WERI-Rb-1 (cell line): ENCODE measurements around the gene KRTAP19-1.
"Not testable (repeated sequence)": the region's sequence is repeated elsewhere in the genome, so short reads cannot be mapped to it uniquely, and the experiment has no call there.

Experiments used
- DNase-seq: peaks from one replicate; pipeline ENCODE4 v3.0.0-alpha.2; 2020
- H3K27ac ChIP-seq: fragments of 250-450 bp; sonication (Bioruptor Pico); 2 replicates; pipeline ENCODE4 v1.5.1; 2020; ENCODE audit warnings: mild to moderate bottlenecking, moderate library complexity
- H3K27me3 ChIP-seq: fragments of 250-450 bp; sonication (Bioruptor Pico); 2 replicates; pipeline ENCODE4 v1.5.1; 2021; ENCODE audit warnings: mild to moderate bottlenecking, low read depth, moderate library complexity; ENCODE audit not compliant: insufficient read depth, severe bottlenecking
- H3K36me3 ChIP-seq: fragments of 250-450 bp; sonication (Bioruptor Pico); 2 replicates; pipeline ENCODE4 v1.5.1; 2020; ENCODE audit warnings: mild to moderate bottlenecking, moderate library complexity
- H3K4me3 ChIP-seq: 2 replicates; pipeline ENCODE4 v1.5.1; 2011; ENCODE audit warnings: low read depth, mild to moderate bottlenecking, control low read depth, low read length
- H3K9me3 ChIP-seq: fragments of 250-450 bp; sonication (Bioruptor Pico); 2 replicates; pipeline ENCODE4 v1.5.1; 2021; ENCODE audit warnings: mild to moderate bottlenecking, moderate library complexity; ENCODE audit not compliant: severe bottlenecking
- TF ChIP-seq, protein P1 (sequence below): IDR thresholded peaks from 2 replicates; pipeline ENCODE4 v1.5.1; 2011; ENCODE audit warnings: low read depth, mild to moderate bottlenecking, control low read depth, inconsistent platforms, low read length

KRTAP19-1 gene

DNA sequence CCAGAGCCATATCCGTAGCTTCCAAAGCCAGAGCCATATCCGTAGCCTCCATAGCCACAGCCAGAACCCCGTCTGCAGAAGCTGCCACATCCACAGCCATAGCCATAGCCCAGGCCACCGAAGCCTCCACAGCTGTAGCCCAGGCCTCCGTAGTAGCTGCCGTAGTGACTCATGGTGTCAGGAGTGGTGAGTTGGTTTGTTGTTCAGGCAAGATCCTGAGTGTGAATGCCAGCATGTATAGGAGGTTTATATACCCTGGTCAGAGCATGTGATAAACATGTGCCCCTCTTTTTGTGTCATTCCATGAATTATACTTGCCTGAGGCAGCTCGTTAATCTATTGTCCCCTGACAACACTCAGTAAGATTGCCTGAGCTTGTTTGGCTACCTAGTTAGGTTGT is at the start of gene KRTAP19-1:
Gene KRTAP19-1, minus strand, starts transcription at position 223 of the 400 bp plus-strand sequence. Its CDS starts 50 bp downstream, at position 173.
- Histone ChIP-seq H3K4me3 (no peak within 1 kb of the TSS), H3K36me3 (no peaks in the 10 kb centered on the region), H3K9me3 (no peaks in the 10 kb centered on the region), H3K27ac (no peak within 1 kb of the TSS), H3K27me3 (peaks cover 71% of the 10 kb centered on the region)
- no peak for DNase-seq
- TF ChIP-seq, protein P1, sequence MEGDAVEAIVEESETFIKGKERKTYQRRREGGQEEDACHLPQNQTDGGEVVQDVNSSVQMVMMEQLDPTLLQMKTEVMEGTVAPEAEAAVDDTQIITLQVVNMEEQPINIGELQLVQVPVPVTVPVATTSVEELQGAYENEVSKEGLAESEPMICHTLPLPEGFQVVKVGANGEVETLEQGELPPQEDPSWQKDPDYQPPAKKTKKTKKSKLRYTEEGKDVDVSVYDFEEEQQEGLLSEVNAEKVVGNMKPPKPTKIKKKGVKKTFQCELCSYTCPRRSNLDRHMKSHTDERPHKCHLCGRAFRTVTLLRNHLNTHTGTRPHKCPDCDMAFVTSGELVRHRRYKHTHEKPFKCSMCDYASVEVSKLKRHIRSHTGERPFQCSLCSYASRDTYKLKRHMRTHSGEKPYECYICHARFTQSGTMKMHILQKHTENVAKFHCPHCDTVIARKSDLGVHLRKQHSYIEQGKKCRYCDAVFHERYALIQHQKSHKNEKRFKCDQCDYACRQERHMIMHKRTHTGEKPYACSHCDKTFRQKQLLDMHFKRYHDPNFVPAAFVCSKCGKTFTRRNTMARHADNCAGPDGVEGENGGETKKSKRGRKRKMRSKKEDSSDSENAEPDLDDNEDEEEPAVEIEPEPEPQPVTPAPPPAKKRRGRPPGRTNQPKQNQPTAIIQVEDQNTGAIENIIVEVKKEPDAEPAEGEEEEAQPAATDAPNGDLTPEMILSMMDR: no peak

DNA sequence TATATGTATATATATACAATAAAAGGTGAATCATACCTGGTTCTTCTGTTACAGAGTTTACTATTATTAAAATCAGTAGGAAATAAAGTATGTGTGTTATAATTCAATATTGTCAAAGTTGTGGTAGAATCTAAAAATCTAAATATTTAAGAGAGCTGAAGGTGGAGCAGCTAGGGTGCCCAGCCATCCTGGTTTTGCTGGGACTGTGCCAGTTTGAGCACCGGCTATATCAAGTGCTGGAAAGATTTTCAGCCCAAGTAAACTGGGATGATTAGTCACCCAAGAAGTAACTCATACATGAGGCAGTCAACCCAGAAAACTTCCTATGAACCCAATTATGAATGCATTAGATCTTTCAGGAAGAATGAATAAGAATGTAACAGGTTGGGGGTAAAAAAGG is 38.7 kb upstream of the KRTAP19-1 start:
- Histone ChIP-seq H3K4me3 (no peak overlapping the region), H3K9me3 (no peaks in the 10 kb centered on the region), H3K36me3 (no peaks in the 10 kb centered on the region), H3K27me3 (peaks cover 80% of the 10 kb centered on the region), H3K27ac (no peak overlapping the region)
- DNase-seq: no peak
- TF ChIP-seq, protein P1: no peak

DNA sequence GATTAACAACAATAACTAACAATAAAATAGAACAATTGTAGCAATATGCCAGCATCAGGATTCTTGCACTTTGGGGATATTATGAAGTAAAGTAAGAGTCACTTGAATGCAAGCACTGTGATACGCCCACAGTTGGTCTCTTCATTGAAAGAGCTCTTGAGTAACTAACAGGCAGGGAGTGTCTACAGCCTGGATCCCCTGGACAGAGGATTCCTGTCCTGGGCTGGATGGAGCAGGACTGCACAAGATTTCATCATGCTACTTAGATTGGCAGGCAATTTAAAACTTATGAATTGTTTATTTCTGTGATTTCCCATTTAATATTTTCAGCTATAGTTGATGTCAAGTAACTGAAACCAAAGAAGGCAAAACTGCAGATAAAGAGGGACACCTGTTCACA is 35.5 kb upstream of the KRTAP19-1 start:
- Histone ChIP-seq H3K36me3 (no peaks in the 10 kb centered on the region), H3K27ac (no peak overlapping the region), H3K4me3 (no peak overlapping the region), H3K27me3 (peaks cover 81% of the 10 kb centered on the region), H3K9me3 (no peaks in the 10 kb centered on the region)
- TF ChIP-seq, protein P1: no peak
- no peak for DNase-seq

DNA sequence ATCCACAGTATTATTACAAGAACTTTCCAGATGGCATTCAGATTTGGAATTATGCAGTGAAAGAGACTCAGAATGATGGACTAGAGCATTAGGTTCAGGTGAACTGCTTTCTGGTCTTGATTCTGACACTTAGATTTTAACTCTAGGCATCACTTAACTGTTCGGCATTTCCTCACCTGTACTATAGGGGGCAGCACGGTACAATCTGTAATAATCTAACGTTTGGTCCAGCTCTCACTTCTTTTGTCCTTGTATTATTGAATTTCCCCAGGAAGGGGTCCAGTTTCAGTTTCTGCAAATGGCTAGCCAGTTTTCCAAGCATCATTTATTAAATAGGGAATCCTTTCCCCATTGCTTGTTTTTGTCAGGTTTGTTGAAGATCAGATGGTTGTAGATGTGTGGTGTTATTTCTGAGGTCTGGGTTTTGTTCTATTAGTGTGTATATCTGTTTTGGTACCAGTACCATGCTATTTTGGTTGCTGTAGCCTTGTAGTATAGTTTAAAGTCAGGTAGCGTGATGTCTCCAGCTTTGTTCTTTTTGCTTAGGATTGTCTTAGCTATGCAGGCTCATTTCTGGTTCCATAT is 25.5 kb upstream of the KRTAP19-1 start:
- H3K27me3 ChIP-seq: peaks cover 65% of the 10 kb centered on the region
- TF ChIP-seq, protein P1: peak; percentile 66
- not testable (repeated sequence) for DNase-seq, H3K4me3 ChIP-seq, H3K27ac ChIP-seq, H3K36me3 ChIP-seq, H3K9me3 ChIP-seq

DNA sequence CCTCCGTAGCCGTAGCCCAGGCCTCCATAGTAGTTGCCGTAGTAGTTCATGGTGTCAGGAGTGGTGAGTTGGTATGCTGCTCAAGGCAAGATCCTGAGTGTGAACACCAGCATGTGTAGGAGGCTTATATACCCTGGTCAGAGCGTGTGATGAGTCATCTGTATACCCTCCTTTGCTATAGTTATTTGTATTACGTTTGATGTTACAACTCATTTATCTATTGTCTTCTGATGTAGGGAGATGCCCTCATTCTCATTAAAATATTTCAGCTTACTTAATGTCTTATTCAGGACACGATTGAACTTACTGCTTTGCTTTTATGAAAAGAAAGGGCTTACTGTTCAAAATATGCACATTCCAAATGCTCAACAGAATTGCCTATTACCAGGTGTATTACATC is 21.9 kb upstream of the KRTAP19-1 start, which contains the start of gene KRTAP19-5:
Gene KRTAP19-5, minus strand, starts transcription at position 101 of the 400 bp plus-strand sequence. Its CDS starts 51 bp downstream, at position 50.
- TF ChIP-seq, protein P1: no peak

DNA sequence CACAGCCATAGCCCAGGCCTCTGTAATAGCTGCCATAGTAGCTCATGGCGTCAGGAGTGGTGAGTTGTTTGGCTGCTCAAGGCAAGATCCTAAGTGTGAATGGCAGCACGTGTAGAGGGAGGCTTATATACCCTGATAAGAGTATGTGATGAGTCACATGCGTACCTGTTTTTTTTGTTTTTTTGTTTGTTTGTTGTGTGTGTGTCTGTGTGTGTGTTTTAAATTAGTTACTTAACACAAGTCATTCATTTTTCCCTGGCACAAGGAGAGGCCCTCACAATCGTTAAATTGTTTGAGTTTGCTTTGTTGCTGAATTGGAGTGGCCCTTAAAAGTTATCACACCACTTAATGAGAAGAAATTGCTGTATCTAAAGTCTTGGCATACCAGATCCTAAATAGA is 16.9 kb upstream of the KRTAP19-1 start, which contains the start of gene KRTAP19-4:
Gene KRTAP19-4, minus strand, starts transcription at position 101 of the 400 bp plus-strand sequence. Its CDS starts 55 bp downstream, at position 46.
- DNase-seq: no peak
- Histone ChIP-seq H3K36me3 (no peaks in the 10 kb centered on the region), H3K4me3 (no peak within 1 kb of the TSS), H3K27ac (no peak within 1 kb of the TSS), H3K9me3 (no peaks in the 10 kb centered on the region), H3K27me3 (peaks cover 78% of the 10 kb centered on the region)
- TF ChIP-seq, protein P1: no peak

More for the DNA sequence above, 21.9 kb upstream of the KRTAP19-1 start, which contains the start of gene KRTAP19-5:
- no peak for DNase-seq
- peaks cover 77% of the 10 kb centered on the region for H3K27me3 ChIP-seq
- no peaks in the 10 kb centered on the region for H3K9me3 ChIP-seq
- no peak within 1 kb of the TSS for H3K4me3 ChIP-seq
- no peaks in the 10 kb centered on the region for H3K36me3 ChIP-seq
- no peak within 1 kb of the TSS for H3K27ac ChIP-seq
